Right hindlimb (tissue), 1 donor: ENCODE measurements around the gene FAM81B.

ENCODE experiments used
- DNase-seq: peaks from one replicate; pipeline ENCODE4 v3.0.0-alpha.2; 2018

FAM81B gene

GRCh38 chr5:95486191-95486590 lies 95.0 kb downstream of the FAM81B start:
- no peak for DNase-seq

DNA sequence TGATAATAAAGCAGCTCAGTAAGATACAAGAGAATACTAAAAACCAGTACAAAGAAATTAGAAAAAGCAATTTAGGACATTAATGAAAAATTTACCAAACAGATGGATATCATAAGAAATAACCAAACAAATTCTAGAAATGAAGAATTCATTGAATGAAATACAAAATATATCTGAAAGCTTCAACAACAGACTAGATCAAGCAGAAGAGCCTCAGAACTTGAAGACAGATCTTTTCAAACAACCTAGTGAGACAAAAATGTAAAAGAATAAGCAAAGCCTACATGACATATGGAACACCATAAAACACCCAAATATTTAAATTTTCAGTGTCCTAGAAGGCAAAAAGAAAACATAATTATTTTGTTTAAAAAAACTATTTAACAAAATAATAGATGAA lies 96.7 kb downstream of the FAM81B start:
- DNase-seq: no peak
